ENCODE measurements around the gene DMD. TPM values are rescaled to one million over a fixed set of nuclear protein-coding genes. Genes with fewer than 3 reads are reported as not detected.

The DMD gene
- polyA plus RNA-seq, 2 of the 4 experiments (the other 2 are of a cell fraction), result 0.03 TPM; not detected in 1

- no peak overlapping the region for H3K27ac ChIP-seq
- ChIA-PET CTCF (no interaction called here), POLR2A (no interaction called here)
- no peaks in the 10 kb centered on the region for H3K9me3 ChIP-seq
- H3K4me2 ChIP-seq, result no peak overlapping the region
- 37% methylated on average over 8 of the region's 8 CpGs for WGBS (ENCODE audit: missing lambda C conversion rate)
- no peaks in the 10 kb centered on the region for H3K4me1 ChIP-seq
- DNase-seq (ENCODE audit: low read depth in 1 of 2, low spot score in 1 of 2) (no peak), FAIRE-seq (no peak), ATAC-seq (no peak)
- no peak overlapping the region for H3K4me3 ChIP-seq
- TF ChIP-seq EHMT2 (IDR thresholded peaks at IDR 0.05; ENCODE audit: low read depth) (no peak), MYC (IDR thresholded peaks at IDR 0.05; ENCODE audit: borderline replicate concordance, low read length) (no peak), FOXS1 (CRISPR knock-in tag; IDR thresholded peaks at IDR 0.05) (no peak), HEYL (CRISPR knock-in tag; IDR thresholded peaks at IDR 0.05) (no peak), PBX3 (IDR thresholded peaks at IDR 0.05) (no peak), KDM1A (IDR thresholded peaks at IDR 0.05; ENCODE audit: low read depth) (no peak), POLR2AphosphoS2 (conservative IDR thresholded peaks at IDR 0.05; ENCODE audit: low read length) (no peak), FOSB (CRISPR knock-in tag; IDR thresholded peaks at IDR 0.05) (no peak), CHD4 (IDR thresholded peaks at IDR 0.05; ENCODE audit: borderline replicate concordance) (no peak), GATA3 (IDR thresholded peaks at IDR 0.05; ENCODE audit: borderline replicate concordance) (no peak), ELK1 (IDR thresholded peaks at IDR 0.05; ENCODE audit: low read depth, low read length) (no peak), RCOR1 (IDR thresholded peaks at IDR 0.05; ENCODE audit: low read depth, low read length) (no peak), SMC3 (IDR thresholded peaks at IDR 0.05) (no peak), RAD21 (conservative IDR thresholded peaks at IDR 0.05 in 1 of 2, IDR thresholded peaks at IDR 0.05 in 1 of 2) (no peak), JUN (IDR thresholded peaks at IDR 0.05) (no peak), ZNF302 (CRISPR knock-in tag; IDR thresholded peaks at IDR 0.05) (no peak)
Measured at GRCh38 chrX:33106737-33107136, 104.6 kb downstream of the DMD start.

- Histone ChIP-seq H3K4me3 (no peak overlapping the region), H3K4me2 (no peak overlapping the region), H3K4me1 (no peaks in the 10 kb centered on the region), H3K9me3 (no peaks in the 10 kb centered on the region), H3K27ac (no peak overlapping the region)
- TF ChIP-seq E2F6 (IDR thresholded peaks at IDR 0.05; ENCODE audit: borderline replicate concordance, low read depth) (no peak), ZSCAN20 (CRISPR knock-in tag; IDR thresholded peaks at IDR 0.05) (no peak), EP300 (IDR thresholded peaks at IDR 0.05) (no peak), KDM5A (IDR thresholded peaks at IDR 0.05) (no peak)
- DNase-seq (ENCODE audit: low read depth in 1 of 2, low spot score in 1 of 2) (no peak), ATAC-seq (no peak), FAIRE-seq (no peak)
- POLR2A ChIA-PET, result no interaction called here
- CTCF ChIA-PET, result no interaction called here
- 9% methylated on average over 3 of the region's 3 CpGs for WGBS (ENCODE audit: missing lambda C conversion rate)
Measured at GRCh38 chrX:33095079-33095478, 116.3 kb downstream of the DMD start.

GRCh38 chrX:33087411-33087810 is 123.9 kb downstream of the DMD start:
- no peak for TF ChIP-seq HOXB5 (CRISPR knock-in tag; IDR thresholded peaks at IDR 0.05)
- TF ChIP-seq, protein P1, sequence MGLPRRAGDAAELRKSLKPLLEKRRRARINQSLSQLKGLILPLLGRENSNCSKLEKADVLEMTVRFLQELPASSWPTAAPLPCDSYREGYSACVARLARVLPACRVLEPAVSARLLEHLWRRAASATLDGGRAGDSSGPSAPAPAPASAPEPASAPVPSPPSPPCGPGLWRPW (IDR thresholded peaks at IDR 0.05), result no peak
- no peak for TF ChIP-seq FOSL2 (IDR thresholded peaks at IDR 0.05)
- no peak for TF ChIP-seq FOSL2 (CRISPR knock-in tag; IDR thresholded peaks at IDR 0.05)
- TF ChIP-seq MYC (IDR thresholded peaks at IDR 0.05; ENCODE audit: borderline replicate concordance, low read length), result no peak
- TF ChIP-seq JUN (IDR thresholded peaks at IDR 0.05), result no peak
- no peak for TF ChIP-seq ZNF302 (CRISPR knock-in tag; IDR thresholded peaks at IDR 0.05)
- no peak for TF ChIP-seq ELK1 (IDR thresholded peaks at IDR 0.05; ENCODE audit: low read depth, low read length)
- TF ChIP-seq EP300 (IDR thresholded peaks at IDR 0.05), result no peak
- TF ChIP-seq EHF (CRISPR knock-in tag; IDR thresholded peaks at IDR 0.05), result no peak
- TF ChIP-seq SREBF2 (IDR thresholded peaks at IDR 0.05), result no peak
- no peak for TF ChIP-seq CTCF (IDR thresholded peaks at IDR 0.05)
- TF ChIP-seq CEBPB (IDR thresholded peaks at IDR 0.05), result no peak
- TF ChIP-seq ESRRA (IDR thresholded peaks at IDR 0.05; ENCODE audit: borderline replicate concordance, low read length), result no peak
- Histone ChIP-seq H3K4me1 (no peaks in the 10 kb centered on the region), H3K27ac (no peak overlapping the region), H3K9me3 (no peaks in the 10 kb centered on the region), H3K4me3 (no peak overlapping the region), H3K4me2 (no peak overlapping the region)
- DNase-seq (ENCODE audit: low read depth in 1 of 2, low spot score in 1 of 2) (no peak), FAIRE-seq (no peak), ATAC-seq (no peak)
- ChIA-PET POLR2A (no interaction called here), CTCF (no interaction called here)

All from A549 (cell line).